BLaER1 (cell line): Measurements from ENCODE around the gene C3orf20.

Experiments used
- H3K27ac ChIP-seq: shearing (Covaris generic); formaldehyde crosslinking; 2 replicates; pipeline ENCODE4 v1.8.1; 2022
- H3K27me3 ChIP-seq: shearing (Covaris generic); formaldehyde crosslinking; 2 replicates; pipeline ENCODE4 v1.8.1; 2022
- H3K36me3 ChIP-seq: shearing (Covaris generic); formaldehyde crosslinking; 2 replicates; pipeline ENCODE4 v1.8.1; 2022
- H3K4me1 ChIP-seq: shearing (Covaris generic); formaldehyde crosslinking; 2 replicates; pipeline ENCODE4 v1.8.1; 2022
- H3K4me2 ChIP-seq: shearing (Covaris generic); formaldehyde crosslinking; 2 replicates; pipeline ENCODE4 v1.8.1; 2022
- H3K4me3 ChIP-seq: shearing (Covaris generic); formaldehyde crosslinking; 2 replicates; pipeline ENCODE4 v1.8.1; 2022
- H3K9ac ChIP-seq: shearing (Covaris generic); formaldehyde crosslinking; 2 replicates; pipeline ENCODE4 v1.8.1; 2022
- H3K9me3 ChIP-seq: shearing (Covaris generic); formaldehyde crosslinking; 2 replicates; pipeline ENCODE4 v1.8.1; 2022
- H4K20me1 ChIP-seq: shearing (Covaris generic); formaldehyde crosslinking; 2 replicates; pipeline ENCODE4 v1.8.1; 2022
- Cebpa-rat ChIP-seq: shearing (Covaris generic); IDR thresholded peaks from 2 replicates; pipeline ENCODE4 v1.8.1; 2022

The C3orf20 gene

GRCh38 chr3:14762701-14763100, 87.8 kb downstream of the C3orf20 start:
- no peak overlapping the region for H3K9ac ChIP-seq
- no peak overlapping the region for H3K27ac ChIP-seq
- H3K4me3 ChIP-seq: no peak overlapping the region
- no peaks in the 10 kb centered on the region for H4K20me1 ChIP-seq
- H3K36me3 ChIP-seq: no peaks in the 10 kb centered on the region
- H3K4me2 ChIP-seq: no peak overlapping the region
- no peak for TF ChIP-seq Cebpa-rat
- no peaks in the 10 kb centered on the region for H3K9me3 ChIP-seq
- no peaks in the 10 kb centered on the region for H3K27me3 ChIP-seq
- peaks cover 18% of the 10 kb centered on the region for H3K4me1 ChIP-seq

- Histone ChIP-seq H3K27me3 (no peaks in the 10 kb centered on the region), H3K4me3 (no peak overlapping the region), H4K20me1 (no peaks in the 10 kb centered on the region), H3K36me3 (no peaks in the 10 kb centered on the region), H3K4me2 (no peak overlapping the region), H3K27ac (no peak overlapping the region), H3K4me1 (peaks cover 25% of the 10 kb centered on the region), H3K9me3 (no peaks in the 10 kb centered on the region), H3K9ac (no peak overlapping the region)
- no peak for TF ChIP-seq Cebpa-rat
Observed at GRCh38 chr3:14764331-14765059, 89.6 kb downstream of the C3orf20 start.

GRCh38 chr3:14765060-14765400, 90.1 kb downstream of the C3orf20 start:
- no peaks in the 10 kb centered on the region for H3K27me3 ChIP-seq
- TF ChIP-seq Cebpa-rat: no peak
- no peaks in the 10 kb centered on the region for H4K20me1 ChIP-seq
- no peak overlapping the region for H3K4me2 ChIP-seq
- no peaks in the 10 kb centered on the region for H3K36me3 ChIP-seq
- H3K9ac ChIP-seq: no peak overlapping the region
- peaks cover 25% of the 10 kb centered on the region for H3K4me1 ChIP-seq
- H3K9me3 ChIP-seq: no peaks in the 10 kb centered on the region
- H3K27ac ChIP-seq: no peak overlapping the region
- H3K4me3 ChIP-seq: no peak overlapping the region

- no peaks in the 10 kb centered on the region for H3K27me3 ChIP-seq
- peaks cover 25% of the 10 kb centered on the region for H3K4me1 ChIP-seq
- no peaks in the 10 kb centered on the region for H3K36me3 ChIP-seq
- H3K4me2 ChIP-seq: no peak overlapping the region
- H3K4me3 ChIP-seq: no peak overlapping the region
- no peaks in the 10 kb centered on the region for H3K9me3 ChIP-seq
- no peak for TF ChIP-seq Cebpa-rat
- 0 out of 2 replicates have a peak overlapping the region, but pooled peaks have one; percentile 6 for H3K9ac ChIP-seq
- H4K20me1 ChIP-seq: no peaks in the 10 kb centered on the region
- H3K27ac ChIP-seq: no peak overlapping the region
Observed at GRCh38 chr3:14765576-14766427, 90.9 kb downstream of the C3orf20 start.

GRCh38 chr3:14766428-14767244, 91.7 kb downstream of the C3orf20 start:
- Histone ChIP-seq H3K36me3 (no peaks in the 10 kb centered on the region), H3K9ac (0 out of 2 replicates have a peak overlapping the region, but pooled peaks have one; percentile 6), H3K27ac (0 out of 2 replicates have a peak overlapping the region, but pooled peaks have one; percentile 26), H4K20me1 (no peaks in the 10 kb centered on the region), H3K9me3 (no peaks in the 10 kb centered on the region), H3K4me2 (0 out of 2 replicates have a peak overlapping the region, but pooled peaks have one; percentile 13), H3K4me3 (no peak overlapping the region), H3K27me3 (no peaks in the 10 kb centered on the region), H3K4me1 (peaks cover 19% of the 10 kb centered on the region)
- TF ChIP-seq Cebpa-rat: no peak

GRCh38 chr3:14767245-14768051, 92.5 kb downstream of the C3orf20 start:
- Histone ChIP-seq H3K36me3 (no peaks in the 10 kb centered on the region), H3K4me2 (peak overlapping the region; percentile 13)

GRCh38 chr3:14768182-14768790, 93.3 kb downstream of the C3orf20 start:
- no peaks in the 10 kb centered on the region for H3K27me3 ChIP-seq
- H3K4me2 ChIP-seq: no peak overlapping the region; the same call in 1 of the 2 replicates
- peaks cover 34% of the 10 kb centered on the region for H3K4me1 ChIP-seq
- H3K9ac ChIP-seq: no peak overlapping the region
- H3K9me3 ChIP-seq: no peaks in the 10 kb centered on the region
- no peak overlapping the region for H3K4me3 ChIP-seq
- H4K20me1 ChIP-seq: no peaks in the 10 kb centered on the region
- no peak for TF ChIP-seq Cebpa-rat
- no peaks in the 10 kb centered on the region for H3K36me3 ChIP-seq
- no peak overlapping the region for H3K27ac ChIP-seq

More at GRCh38 chr3:14767245-14768051, 92.5 kb downstream of the C3orf20 start:
- Histone ChIP-seq H3K4me1 (peaks cover 25% of the 10 kb centered on the region), H3K9me3 (no peaks in the 10 kb centered on the region), H4K20me1 (no peaks in the 10 kb centered on the region), H3K4me3 (no peak overlapping the region), H3K9ac (no peak overlapping the region), H3K27me3 (no peaks in the 10 kb centered on the region), H3K27ac (0 out of 2 replicates have a peak overlapping the region, but pooled peaks have one; percentile 26)
- TF ChIP-seq Cebpa-rat: no peak

GRCh38 chr3:14768881-14769280, 93.9 kb downstream of the C3orf20 start:
- no peak for TF ChIP-seq Cebpa-rat
- no peaks in the 10 kb centered on the region for H3K9me3 ChIP-seq
- H3K36me3 ChIP-seq: no peaks in the 10 kb centered on the region
- no peak overlapping the region for H3K27ac ChIP-seq
- H3K4me2 ChIP-seq: no peak overlapping the region
- H3K9ac ChIP-seq: no peak overlapping the region
- H3K4me3 ChIP-seq: no peak overlapping the region
- H4K20me1 ChIP-seq: no peaks in the 10 kb centered on the region
- H3K4me1 ChIP-seq: peaks cover 39% of the 10 kb centered on the region
- no peaks in the 10 kb centered on the region for H3K27me3 ChIP-seq
